Muscle of back (tissue), 11 donors: ENCODE results near the gene CSAD. TPM values are rescaled to one million over a fixed set of nuclear protein-coding genes. Genes with fewer than 3 reads are reported as not detected.
A peak's percentile ranks its signal among the peaks of the same experiment; 100 is the strongest.
"Not testable (repeated sequence)": the region's sequence is repeated elsewhere in the genome, so short reads cannot be mapped to it uniquely, and the experiment has no call there.

Source experiments
- DNase-seq, 3 donors: peaks; one replicate each; pipeline versions ENCODE4 v3.0.0 to v3.0.0-alpha.2; 2013
- polyA plus RNA-seq, 10 donors: library from polyadenylated mRNA; unstranded; fragments of 120-200 nt; gene quantifications; one replicate each; pipeline ENCODE4 v1.2.1, GENCODE V29; 2013; ENCODE audit not compliant: insufficient read length in 10 of 10

Gene CSAD
- polyA plus RNA-seq, 10 donors = 18.5 to 75.7 (median 28.7) TPM

GRCh38 chr12:53181935-53182334, 1.2 kb upstream of the CSAD start:
- no peak for DNase-seq

- peak; percentile 72 to 88 (median 81) for DNase-seq
Observed at GRCh38 chr12:53180931-53181645, 363 bp upstream of the CSAD start.

- DNase-seq = no peak
Observed at GRCh38 chr12:53179687-53180219, 972 bp downstream of the CSAD start.

- not testable (repeated sequence) for DNase-seq
Observed at GRCh38 chr12:53178803-53179202, 1.9 kb downstream of the CSAD start.

GRCh38 chr12:53177447-53177846, 3.3 kb downstream of the CSAD start:
- not testable (repeated sequence) for DNase-seq

- DNase-seq = no peak
Observed at GRCh38 chr12:53176750-53177149, 4.0 kb downstream of the CSAD start.

- no peak for DNase-seq
Observed at GRCh38 chr12:53174881-53175491, 5.7 kb downstream of the CSAD start.

GRCh38 chr12:53173085-53173715, 7.5 kb downstream of the CSAD start:
- DNase-seq = no peak

GRCh38 chr12:53172352-53172751, 8.4 kb downstream of the CSAD start:
- DNase-seq = no peak

GRCh38 chr12:53171725-53172329, 8.9 kb downstream of the CSAD start:
- DNase-seq = no peak

- no peak for DNase-seq
Observed at GRCh38 chr12:53170876-53171724, 9.6 kb downstream of the CSAD start.

GRCh38 chr12:53170215-53170614, 10.5 kb downstream of the CSAD start:
- DNase-seq = no peak

- no peak for DNase-seq
Observed at GRCh38 chr12:53169644-53170043, 11.1 kb downstream of the CSAD start.

- DNase-seq = no peak
Observed at GRCh38 chr12:53166837-53167236, 13.9 kb downstream of the CSAD start.

- not testable (repeated sequence) for DNase-seq
Observed at GRCh38 chr12:53163008-53163407, 17.7 kb downstream of the CSAD start.

- DNase-seq = no peak
Observed at GRCh38 chr12:53161119-53161911, 19.4 kb downstream of the CSAD start.

- no peak for DNase-seq
Observed at GRCh38 chr12:53160673-53161072, 20.1 kb downstream of the CSAD start.

- no peak for DNase-seq
Observed at GRCh38 chr12:53160000-53160399, 20.7 kb downstream of the CSAD start.

- DNase-seq = peak; percentile 61 to 82 (median 71)
Observed at GRCh38 chr12:53159195-53159839, 21.4 kb downstream of the CSAD start.

- DNase-seq = no peak
Observed at GRCh38 chr12:53152390-53152789, 28.3 kb downstream of the CSAD start.
